ENCODE results near the gene C20orf144.
"Not testable (repeated sequence)": the region's sequence is repeated elsewhere in the genome, so short reads cannot be mapped to it uniquely, and the experiment has no call there.

C20orf144 gene

DNA sequence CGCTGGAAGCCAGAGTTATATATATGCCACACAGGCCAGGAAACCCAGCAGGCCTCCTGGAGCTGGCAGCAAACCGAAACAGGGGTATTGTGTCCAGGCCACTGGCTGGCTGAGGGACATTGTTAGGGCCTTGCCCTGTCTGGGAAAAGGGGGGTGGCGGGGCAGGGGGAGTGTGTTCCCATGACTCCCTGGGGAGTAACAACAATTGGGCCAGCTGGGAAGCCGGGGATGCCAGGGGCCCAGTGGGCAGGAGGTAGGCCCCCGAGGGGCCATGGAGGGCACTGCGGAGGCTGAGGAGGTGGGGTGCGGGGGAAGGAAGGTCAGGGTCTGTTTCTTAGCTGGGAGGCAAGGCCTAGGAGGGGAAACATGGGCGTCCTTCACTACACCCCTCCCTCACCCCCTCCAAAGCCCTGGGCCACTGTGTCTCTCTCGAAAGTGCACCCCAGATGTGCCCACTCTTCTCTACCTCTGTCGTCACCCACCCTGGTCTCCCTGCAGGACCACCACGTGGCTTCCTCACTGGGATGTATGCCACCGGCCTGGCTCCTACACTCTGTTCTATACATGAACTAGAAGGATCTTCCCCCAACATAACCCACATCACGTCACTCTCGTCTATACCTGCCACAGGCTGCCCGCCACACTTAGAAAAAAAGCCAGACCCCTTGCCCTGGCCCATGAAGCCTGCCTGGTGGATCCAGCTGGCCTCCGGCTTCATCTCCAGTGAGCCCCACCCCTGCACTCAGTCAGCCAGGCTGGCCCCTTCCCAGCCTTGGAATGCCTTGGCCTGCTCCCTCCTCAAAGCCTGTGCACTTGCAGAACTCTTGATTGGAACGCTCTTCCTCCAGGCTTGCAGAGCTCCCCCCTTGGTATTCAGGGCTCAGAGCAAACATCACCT lies 31.9 kb downstream of the C20orf144 start:
- FAIRE-seq: no peak
- no peak for DNase-seq (ENCODE audit: low spot score)

DNA sequence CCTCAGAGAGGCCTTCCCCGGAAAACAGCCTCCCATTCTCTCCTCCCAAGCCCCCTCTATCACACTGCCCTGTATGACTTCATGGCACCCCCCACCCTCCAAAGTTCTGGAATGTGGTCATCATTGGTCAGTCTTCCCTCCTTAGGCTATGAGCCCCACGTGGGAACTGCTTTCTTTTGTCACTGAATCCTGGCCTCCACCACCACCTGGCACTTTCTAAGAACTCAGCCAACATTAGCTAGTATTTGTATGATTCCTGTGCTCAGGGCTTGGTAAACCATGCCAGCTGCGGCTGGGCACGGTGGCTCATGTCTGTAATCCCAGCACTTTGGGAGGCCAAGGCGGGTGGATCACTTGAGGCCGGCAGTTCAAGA lies 32.5 kb downstream of the C20orf144 start:
- FAIRE-seq: no peak
- DNase-seq (ENCODE audit: low spot score): no peak

DNA sequence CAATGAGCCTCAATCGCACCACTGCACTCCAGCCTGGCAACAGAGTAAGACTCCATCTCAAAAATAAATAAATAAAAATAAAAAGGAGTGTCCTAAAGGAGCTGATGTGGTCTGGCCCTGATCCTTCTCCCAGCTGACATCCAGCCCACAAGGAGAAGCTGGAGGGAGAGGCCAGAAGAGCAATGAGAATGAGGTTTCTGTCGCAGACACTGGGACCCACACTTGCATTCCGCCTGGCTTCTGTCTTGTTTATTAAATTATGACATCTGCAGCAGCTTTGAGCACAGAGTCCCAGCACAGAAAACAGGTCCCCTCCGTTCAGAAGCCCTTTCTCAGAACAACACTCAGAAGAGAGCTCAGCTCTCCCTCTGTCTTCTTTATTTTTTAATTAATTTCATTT lies 34.3 kb downstream of the C20orf144 start:
- no peak for FAIRE-seq
- no peak for DNase-seq (ENCODE audit: low spot score)

DNA sequence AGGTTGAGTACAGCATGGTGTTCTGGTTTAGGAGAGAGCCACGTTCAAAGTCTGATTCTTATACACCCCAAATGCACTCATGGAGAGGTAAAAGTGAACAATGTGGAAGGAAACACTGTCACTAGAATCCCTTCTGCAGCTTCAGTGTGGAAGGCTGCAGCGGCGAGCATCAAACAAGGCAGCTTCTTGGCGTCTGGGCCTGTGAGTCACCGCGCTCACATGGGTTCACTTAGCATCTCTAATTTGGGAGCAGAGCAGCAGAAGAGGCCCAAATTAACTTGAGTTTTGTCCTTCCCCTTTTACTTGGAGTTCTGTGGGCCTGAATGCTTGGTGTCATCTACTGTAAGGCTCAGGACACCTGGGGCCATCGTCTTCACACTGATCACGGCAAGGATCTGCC lies 35.0 kb downstream of the C20orf144 start:
- no peak for FAIRE-seq
- DNase-seq (ENCODE audit: low spot score): no peak

DNA sequence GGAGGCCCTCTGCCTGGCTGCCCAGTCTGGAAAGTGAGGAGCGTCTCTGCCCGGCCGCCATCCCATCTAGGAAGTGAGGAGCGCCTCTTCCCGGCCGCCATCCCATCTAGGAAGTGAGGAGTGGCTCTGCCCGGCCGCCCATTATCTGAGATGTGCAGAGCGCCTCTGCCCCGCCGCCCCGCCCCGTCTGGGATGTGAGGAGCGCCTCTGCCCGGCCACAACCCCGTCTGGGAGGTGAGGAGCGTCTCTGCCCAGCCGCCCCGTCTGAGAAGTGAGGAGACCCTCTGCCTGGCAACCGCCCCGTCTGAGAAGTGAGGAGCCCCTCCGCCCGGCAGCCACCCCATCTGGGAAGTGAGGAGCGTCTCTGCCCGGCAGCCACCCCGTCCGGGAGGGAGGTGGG lies 36.8 kb downstream of the C20orf144 start:
- DNase-seq (ENCODE audit: low spot score); FAIRE-seq: not testable (repeated sequence)

DNA sequence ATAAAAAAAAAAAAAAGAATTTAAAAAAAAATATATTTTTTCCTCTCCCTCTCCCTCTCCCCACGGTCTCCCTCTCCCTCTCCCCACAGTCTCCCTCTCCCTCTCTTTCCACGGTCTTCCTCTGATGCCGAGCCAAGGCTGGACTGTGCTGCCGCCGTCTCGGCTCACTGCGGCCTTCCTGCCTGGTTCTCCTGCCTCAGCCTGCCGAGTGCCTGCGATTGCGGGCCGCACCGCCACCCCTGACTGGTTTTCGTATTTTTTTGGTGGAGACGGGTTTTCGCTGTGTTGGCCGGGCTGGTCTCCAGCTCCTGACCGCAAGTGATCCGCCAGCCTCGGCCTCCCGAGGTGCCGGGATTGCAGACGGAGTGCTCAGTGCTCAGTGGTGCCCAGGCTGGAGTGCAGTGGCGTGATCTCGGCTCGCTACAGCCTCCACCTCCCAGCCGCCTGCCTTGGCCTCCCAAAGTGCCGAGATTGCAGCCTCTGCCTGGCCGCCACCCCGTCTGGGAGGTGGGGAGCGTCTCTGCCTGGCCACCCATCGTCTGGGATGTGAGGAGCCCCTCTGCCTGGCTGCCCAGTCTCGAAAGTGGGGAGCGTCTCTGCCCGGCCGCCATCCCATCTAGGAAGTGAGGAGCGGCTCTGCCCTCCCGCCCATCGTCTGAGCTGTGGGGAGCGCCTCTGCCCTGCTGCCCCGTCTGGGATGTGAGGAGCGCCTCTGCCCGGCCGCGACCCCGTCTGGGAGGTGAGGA lies 38.7 kb downstream of the C20orf144 start:
- FAIRE-seq; DNase-seq (ENCODE audit: low spot score): not testable (repeated sequence)

DNA sequence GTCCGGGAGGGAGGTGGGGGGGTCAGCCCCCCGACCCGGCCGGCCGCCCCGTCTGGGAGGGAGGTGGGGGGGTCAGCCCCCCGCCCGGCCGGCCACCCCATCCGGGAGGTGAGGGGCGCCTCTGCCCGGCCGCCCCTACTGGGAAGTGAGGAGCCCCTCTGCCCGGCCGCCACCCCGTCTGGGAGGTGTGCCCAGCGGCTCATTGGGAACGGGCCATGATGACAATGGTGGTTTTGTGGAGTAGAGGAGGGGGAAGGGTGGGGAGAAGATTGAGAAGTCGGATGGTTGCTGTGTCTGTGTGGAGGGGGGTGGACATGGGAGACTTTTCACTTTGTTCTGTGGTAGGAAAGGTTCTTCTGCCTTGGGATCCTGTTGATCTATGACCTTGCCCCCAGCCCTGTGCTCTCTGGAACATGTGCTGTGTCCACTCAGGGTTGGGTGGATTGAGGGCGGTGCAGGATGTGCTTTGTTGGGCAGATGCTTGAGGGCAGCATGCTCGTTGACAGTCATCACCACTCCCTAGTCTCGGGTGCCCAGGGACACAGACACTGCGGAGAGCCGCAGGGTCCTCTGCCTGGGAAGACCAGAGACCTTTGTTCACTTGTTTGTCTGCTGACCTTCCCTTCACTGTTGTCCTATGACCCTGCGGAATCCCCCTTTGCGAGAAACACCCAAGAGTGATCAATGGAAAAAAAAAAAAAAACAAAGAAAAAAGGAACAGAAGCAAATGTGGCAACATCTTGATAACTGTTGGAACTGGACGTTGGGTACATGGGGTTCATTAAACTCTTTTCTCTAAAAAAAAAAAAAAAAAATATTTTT lies 39.7 kb downstream of the C20orf144 start:
- FAIRE-seq (no peak), DNase-seq (ENCODE audit: low spot score) (no peak)

DNA sequence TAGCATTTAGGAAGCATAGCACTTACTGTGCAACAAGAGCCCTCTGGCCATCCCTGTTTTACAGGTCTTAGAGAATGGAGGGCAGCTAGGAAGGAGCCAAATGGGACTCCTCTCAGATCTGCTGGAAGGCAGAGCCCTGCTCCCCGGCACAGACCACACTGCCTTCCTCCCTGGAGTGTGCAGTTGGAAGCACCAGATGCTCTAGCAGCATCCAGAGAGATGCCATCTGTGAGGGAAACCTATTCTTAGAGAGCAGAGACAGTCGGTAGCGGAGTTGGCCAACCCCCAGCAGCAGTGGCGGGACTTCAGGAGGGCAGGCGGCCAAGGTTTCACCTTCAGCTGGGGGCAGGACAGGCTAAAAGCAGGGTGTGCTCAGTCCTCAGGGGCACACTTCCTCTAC lies 40.7 kb downstream of the C20orf144 start:
- DNase-seq (ENCODE audit: low spot score): no peak
- no peak for FAIRE-seq

DNA sequence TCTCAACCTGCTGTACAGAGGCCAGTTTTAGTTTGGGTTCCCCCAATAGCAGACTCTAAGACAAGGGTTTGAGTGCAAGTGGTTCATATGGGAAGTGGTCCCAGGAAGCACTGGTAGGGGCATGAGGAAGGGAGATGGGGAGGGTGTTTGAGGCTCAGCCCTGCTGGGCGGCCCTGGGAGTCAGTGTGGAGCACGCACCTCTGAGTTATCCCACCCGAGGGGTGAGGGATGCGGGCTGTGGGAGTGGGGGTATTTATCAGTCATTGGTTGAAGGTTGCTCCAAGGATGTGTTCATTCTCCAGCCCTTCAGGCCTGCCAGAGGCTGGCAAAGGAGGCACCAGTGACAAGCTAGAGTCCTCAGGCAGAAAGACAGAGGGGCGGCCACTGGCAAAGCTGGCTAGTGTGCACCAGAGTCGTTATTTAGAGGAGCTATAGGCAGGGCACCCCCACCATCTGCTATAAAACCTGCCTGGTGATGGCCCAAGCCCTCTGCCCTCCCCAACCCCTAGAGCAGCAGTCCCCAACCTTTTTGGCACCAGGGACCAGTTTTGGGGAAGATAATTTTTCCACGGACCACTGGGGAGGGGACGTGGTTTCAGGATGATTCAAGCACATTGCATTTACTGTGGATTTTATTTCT lies 41.5 kb downstream of the C20orf144 start:
- FAIRE-seq: no peak
- no peak for DNase-seq (ENCODE audit: low spot score)

DNA sequence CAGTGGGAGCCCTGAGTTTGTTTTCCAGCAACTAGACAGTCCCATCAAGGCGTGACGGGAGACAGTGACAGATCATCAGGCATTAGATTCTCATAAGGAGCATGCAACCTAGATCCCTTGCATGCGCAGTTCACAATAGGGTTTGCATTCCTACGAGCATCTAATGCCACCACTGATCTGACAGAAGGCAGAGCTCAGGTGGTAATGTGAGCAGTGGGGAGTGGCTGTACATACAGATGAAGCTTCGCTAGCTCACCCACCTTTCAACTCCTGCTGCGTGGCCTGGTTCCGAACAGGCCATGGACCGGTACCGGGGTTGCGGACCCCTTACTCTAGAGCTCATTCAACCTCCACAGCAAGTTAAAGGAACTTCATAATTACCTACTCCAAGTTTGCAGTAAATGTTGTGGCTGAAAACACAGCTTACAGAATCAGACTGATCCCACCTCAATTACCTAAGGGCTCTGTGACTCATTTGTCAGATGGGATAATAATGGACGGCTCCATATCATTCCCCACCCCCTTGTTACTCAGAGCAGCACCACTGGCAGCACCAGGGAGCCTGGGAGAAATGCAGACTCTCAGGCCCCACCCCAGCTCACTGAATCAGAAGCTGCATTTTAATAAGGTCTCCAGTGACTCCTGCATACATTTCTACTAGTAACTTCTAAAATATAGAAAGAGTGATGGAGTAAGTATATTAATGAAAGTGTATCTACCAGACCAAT lies 42.2 kb downstream of the C20orf144 start:
- DNase-seq (ENCODE audit: low spot score): no peak
- no peak for FAIRE-seq

DNA sequence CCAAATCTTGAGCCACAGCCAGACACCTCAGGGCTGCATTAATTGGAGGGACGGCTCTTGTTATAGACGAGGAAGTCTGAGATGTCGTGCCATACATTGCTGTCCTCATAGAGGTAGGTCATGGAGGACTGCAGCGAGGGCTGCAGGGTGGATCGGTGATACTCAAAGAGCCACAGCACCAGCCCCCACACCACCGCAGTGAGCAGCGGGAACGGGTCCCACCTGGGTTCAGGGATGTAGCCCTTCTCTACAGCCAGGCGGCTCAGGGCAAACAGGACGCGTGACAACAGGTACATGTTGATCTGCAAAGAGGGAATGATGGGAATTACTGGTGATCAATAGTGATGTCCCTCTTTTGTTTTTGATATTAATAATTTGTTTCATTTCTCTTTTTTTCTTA lies 45.5 kb downstream of the C20orf144 start:
- no peak for FAIRE-seq
- no peak for DNase-seq (ENCODE audit: low spot score)

DNA sequence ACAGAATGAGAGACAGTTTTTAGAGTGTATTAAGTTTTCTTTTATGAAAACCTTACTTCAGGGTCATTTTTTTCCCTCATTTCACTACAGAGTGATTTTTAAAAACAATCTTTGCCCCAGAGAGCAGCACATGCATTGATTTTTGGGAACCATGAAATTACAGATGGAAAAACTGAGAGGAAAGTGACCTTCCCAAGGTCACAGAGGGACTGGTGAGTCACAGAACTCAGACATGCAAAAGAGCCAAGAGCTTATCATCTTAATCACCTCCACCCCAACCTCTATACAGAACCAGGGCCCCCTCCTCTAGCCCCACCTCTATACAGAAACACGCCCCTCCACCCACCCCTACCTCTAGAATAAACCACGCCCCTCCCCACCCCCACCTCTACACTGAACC lies 47.3 kb downstream of the C20orf144 start:
- FAIRE-seq (no peak), DNase-seq (ENCODE audit: low spot score) (no peak)

DNA sequence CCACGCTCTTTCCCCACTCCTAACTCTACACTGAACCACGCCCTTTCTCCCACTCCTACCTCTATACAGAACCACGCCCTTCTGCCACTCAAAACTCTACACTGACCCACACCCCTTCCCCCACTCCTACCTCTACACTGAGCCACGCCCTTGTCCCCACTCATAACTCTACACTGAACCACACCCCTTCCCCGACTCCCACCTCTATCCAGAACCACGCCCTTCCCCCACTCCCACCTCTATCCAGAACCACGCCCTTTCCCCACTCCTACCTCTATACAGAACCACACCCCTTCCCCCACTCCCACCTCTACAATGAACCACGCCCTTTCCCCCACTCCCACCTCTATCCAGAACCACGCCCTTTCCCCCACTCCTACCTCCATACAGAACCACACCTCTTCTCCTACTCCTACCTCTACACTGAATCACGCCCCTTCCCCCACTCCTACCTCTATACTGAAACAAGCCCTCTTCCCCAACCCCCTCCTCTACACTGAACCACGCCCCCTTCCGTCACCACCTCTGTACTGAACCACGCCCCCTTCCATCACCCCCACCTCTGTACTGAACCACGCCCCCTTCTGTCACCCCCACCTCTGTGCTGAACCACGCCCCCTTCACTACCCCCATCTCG lies 47.9 kb downstream of the C20orf144 start:
- FAIRE-seq: no peak
- no peak for DNase-seq (ENCODE audit: low spot score)

DNA sequence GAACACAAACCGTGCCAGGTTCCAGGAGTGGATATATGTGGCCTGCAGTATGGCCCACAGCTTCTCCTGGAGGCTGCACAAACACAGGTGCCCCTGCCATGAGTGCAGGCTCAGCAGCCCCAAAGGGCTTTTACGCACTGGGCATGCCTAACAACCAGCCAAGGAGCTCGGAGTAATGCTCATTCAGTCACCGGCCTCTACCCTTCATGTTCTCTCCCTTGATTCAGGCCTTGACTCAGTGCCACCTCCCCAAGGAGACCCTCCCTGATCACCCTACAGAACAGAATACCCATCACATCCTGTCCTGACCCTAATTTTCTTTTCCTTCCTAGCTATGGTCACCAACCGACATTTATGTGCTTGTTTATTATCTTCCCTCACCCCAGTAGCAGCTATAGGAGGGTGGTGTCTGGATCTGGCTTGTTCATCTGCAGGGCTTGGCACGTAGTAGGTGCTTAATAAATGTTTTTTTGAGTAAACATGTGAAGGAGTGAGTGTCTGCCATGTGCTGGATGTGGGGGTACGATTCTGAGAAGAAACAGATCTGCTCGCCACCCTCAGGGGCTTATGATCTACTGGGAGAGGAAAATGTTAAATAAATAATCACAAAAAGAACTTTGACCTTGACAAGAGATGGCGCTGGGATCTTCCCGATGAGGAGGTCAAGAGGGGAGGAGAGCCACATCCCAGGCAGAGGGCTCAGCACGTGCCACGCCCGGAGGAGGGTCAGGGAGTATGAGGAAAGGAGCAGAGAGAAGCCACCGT lies 48.7 kb downstream of the C20orf144 start:
- DNase-seq (ENCODE audit: low spot score) (no peak), FAIRE-seq (no peak)

DNA sequence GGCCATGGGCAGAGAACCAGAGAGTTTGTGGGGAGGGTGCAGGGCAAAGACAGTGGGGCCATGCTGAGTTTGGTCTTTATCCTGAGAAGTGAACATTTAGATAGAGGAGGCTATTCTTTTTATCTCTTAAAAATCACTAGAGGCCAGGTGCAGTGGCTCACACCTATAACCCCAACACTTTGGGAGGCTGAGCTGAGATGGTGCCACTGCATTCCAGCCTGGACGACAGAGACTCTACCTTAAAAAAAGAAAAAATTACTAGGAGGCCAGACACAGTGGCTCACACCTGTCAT lies 49.3 kb downstream of the C20orf144 start:
- no peak for DNase-seq (ENCODE audit: low spot score)
- FAIRE-seq: no peak

Measured in urothelium cell line (cell line).